HepG2 (cell line): Measurements from ENCODE around the gene ATP5PB. TPM values are rescaled to one million over a fixed set of nuclear protein-coding genes. Genes with fewer than 3 reads are reported as not detected.
A peak's percentile ranks its signal among the peaks of the same experiment; 100 is the strongest.

Source experiments
- ARID2 ChIP-seq: sonication (generic); formaldehyde crosslinking; IDR thresholded peaks from 2 replicates; pipeline ENCODE4 v1.8.1; 2022; ENCODE audit warnings: mild to moderate bottlenecking, missing genetic modification reagents, borderline replicate concordance
- BRF2 ChIP-seq: sonication (generic); formaldehyde crosslinking; IDR thresholded peaks from 2 replicates; pipeline ENCODE4 v1.8.1; 2022; ENCODE audit warnings: mild to moderate bottlenecking, missing genetic modification reagents
- HOMEZ ChIP-seq: IDR thresholded peaks from 2 replicates; pipeline ENCODE4 v1.6.1; 2016; ENCODE audit warnings: low read depth
- IRF2 ChIP-seq: IDR thresholded peaks from 2 replicates; pipeline ENCODE4 v1.6.1; 2018; ENCODE audit warnings: missing genetic modification reagents, missing compliant biosample characterization
- JARID2 ChIP-seq: sonication (generic); formaldehyde crosslinking; IDR thresholded peaks from 2 replicates; pipeline ENCODE4 v1.8.1; 2023; ENCODE audit warnings: missing genetic modification reagents, inconsistent platforms; ENCODE audit not compliant: insufficient replicate concordance
- KMT2B ChIP-seq: IDR thresholded peaks from 2 replicates; pipeline ENCODE4 v1.6.1; 2016; ENCODE audit warnings: missing genetic modification reagents, missing compliant biosample characterization
- NFAT5 ChIP-seq: sonication (generic); formaldehyde crosslinking; IDR thresholded peaks from 2 replicates; pipeline ENCODE4 v1.4.0; 2020; ENCODE audit warnings: missing genetic modification reagents
- PRDM15 ChIP-seq: sonication (generic); formaldehyde crosslinking; IDR thresholded peaks from 2 replicates; pipeline ENCODE4 v1.4.0; 2020; ENCODE audit warnings: missing genetic modification reagents
- SIX1 ChIP-seq: sonication (generic); formaldehyde crosslinking; IDR thresholded peaks from 2 replicates; pipeline ENCODE4 v1.4.0; 2020; ENCODE audit warnings: missing genetic modification reagents, borderline replicate concordance
- SMAD9 ChIP-seq: sonication (generic); formaldehyde crosslinking; IDR thresholded peaks from 2 replicates; pipeline ENCODE4 v1.5.1; 2020; ENCODE audit warnings: mild to moderate bottlenecking, missing genetic modification reagents
- THAP11 ChIP-seq: IDR thresholded peaks from 2 replicates; pipeline ENCODE4 v1.6.1; 2016; ENCODE audit warnings: missing biosample characterization, missing genetic modification reagents
- ZBTB14 ChIP-seq: sonication (generic); formaldehyde crosslinking; IDR thresholded peaks from 2 replicates; pipeline ENCODE4 v1.4.0; 2020; ENCODE audit warnings: missing genetic modification reagents
- ZNF235 ChIP-seq: sonication (generic); formaldehyde crosslinking; IDR thresholded peaks from 2 replicates; pipeline ENCODE4 v1.8.1; 2023; ENCODE audit warnings: mild to moderate bottlenecking, missing genetic modification reagents, borderline replicate concordance
- ZNF251 ChIP-seq: sonication (generic); formaldehyde crosslinking; IDR thresholded peaks from 2 replicates; pipeline ENCODE4 v1.9.0; 2021; ENCODE audit warnings: mild to moderate bottlenecking, missing genetic modification reagents
- ZNF329 ChIP-seq: sonication (generic); formaldehyde crosslinking; IDR thresholded peaks from 2 replicates; pipeline ENCODE4 v1.9.0; 2021; ENCODE audit warnings: low read depth, mild to moderate bottlenecking, missing genetic modification reagents
- ZNF460 ChIP-seq: sonication (generic); formaldehyde crosslinking; IDR thresholded peaks from 2 replicates; pipeline ENCODE4 v1.5.1; 2020; ENCODE audit warnings: missing genetic modification reagents, mild to moderate bottlenecking, borderline replicate concordance
- polyA plus RNA-seq, 8 experiments: library from polyadenylated mRNA; depleted of rRNA in 3 of 8; stranded (reverse) in 7 of 8; unstranded in 1 of 8; fragments of >200 nt; fragmentation: Illumina TruSeq in 4 of 8; extraction: Trizol in 4 of 8; gene quantifications; 2 replicates each; pipeline versions ENCODE4 v1.2.1 to v1.2.3, GENCODE V29; 2011 to 2016; ENCODE audit warnings: low read depth in 4 of 8, missing spikeins in 1 of 8, mixed read lengths in 1 of 8; ENCODE audit not compliant: insufficient read depth in 1 of 8
- total RNA-seq, 5 experiments: library from RNA; depleted of rRNA; stranded (reverse); fragments of >200 nt; fragmentation: Illumina TruSeq; extraction: Trizol; gene quantifications; 2 replicates each; pipeline ENCODE4 v1.2.3, GENCODE V29; 2016; ENCODE audit warnings: low read depth in 1 of 5

The ATP5PB gene
- total and polyA plus RNA-seq, 2 of the 13 experiments (the other 11 are each of a cell fraction or from before 2014, with no cell fraction given), result 297 to 541 TPM

GRCh38 chr1:111448918-111449702 lies at the start of gene ATP5PB, which contains the start of gene WDR77 (continued):
- no peak for TF ChIP-seq BRF2
- TF ChIP-seq ZBTB14 (CRISPR knock-in tag), result no peak
- TF ChIP-seq KMT2B (CRISPR knock-in tag), result peak; percentile 77
- no peak for TF ChIP-seq JARID2 (CRISPR knock-in tag)
- TF ChIP-seq SIX1 (CRISPR knock-in tag), result no peak; the same call in 1 of the 2 replicates
- no peak for TF ChIP-seq ZNF460 (CRISPR knock-in tag)
- TF ChIP-seq ZNF251 (CRISPR knock-in tag), result no peak
- no peak for TF ChIP-seq NFAT5 (CRISPR knock-in tag)
- TF ChIP-seq IRF2 (CRISPR knock-in tag), result peak; percentile 55; the same call in 1 of the 2 replicates
- no peak for TF ChIP-seq ARID2 (CRISPR knock-in tag)
- no peak for TF ChIP-seq SMAD9 (CRISPR knock-in tag)
- TF ChIP-seq THAP11 (CRISPR knock-in tag), result peak; percentile 91
- TF ChIP-seq PRDM15 (CRISPR knock-in tag), result no peak
- no peak for TF ChIP-seq ZNF329
- peak; percentile 88 for TF ChIP-seq HOMEZ (CRISPR knock-in tag)
- no peak for TF ChIP-seq ZNF235 (CRISPR knock-in tag)
